22Rv1 (cell line): ENCODE data around the gene LRRC1.

ENCODE experiments used
- H3K27ac ChIP-seq: fragments of 450-650 bp; 2 replicates; pipeline ENCODE4 v1.5.1; 2017
- CTCF ChIP-seq: fragments of 450-650 bp; IDR thresholded peaks from 2 replicates; pipeline ENCODE4 v1.5.1; 2017; ENCODE audit warnings: mild to moderate bottlenecking
- ZFX ChIP-seq: fragments of 450-650 bp; IDR thresholded peaks from 2 replicates; pipeline ENCODE4 v1.6.1; 2017; ENCODE audit warnings: antibody characterized with exemption, borderline replicate concordance

LRRC1 gene

DNA sequence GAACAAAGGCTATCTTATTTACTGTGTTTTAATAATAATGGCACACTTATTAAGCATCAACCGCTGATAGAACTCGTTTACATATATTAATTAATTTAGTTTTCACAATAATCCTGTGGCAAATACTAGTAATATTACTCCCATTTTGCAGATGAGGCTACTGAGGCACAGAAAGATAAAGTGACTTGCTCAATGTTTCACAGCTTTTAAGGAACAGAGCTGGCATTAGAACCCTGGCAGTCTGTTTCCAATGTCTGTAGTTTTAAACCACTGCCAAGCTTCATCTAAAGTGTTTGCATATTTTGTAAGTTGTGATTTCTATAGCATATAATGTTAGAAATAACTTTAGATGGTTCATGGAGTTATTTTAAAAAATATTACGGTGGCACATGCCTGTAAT lies 38.4 kb upstream of the LRRC1 start:
- TF ChIP-seq CTCF (no peak), ZFX (no peak)
- H3K27ac ChIP-seq = no peak overlapping the region

GRCh38 chr6:53758496-53758895 lies 36.3 kb upstream of the LRRC1 start:
- TF ChIP-seq CTCF = no peak
- TF ChIP-seq ZFX = no peak

DNA sequence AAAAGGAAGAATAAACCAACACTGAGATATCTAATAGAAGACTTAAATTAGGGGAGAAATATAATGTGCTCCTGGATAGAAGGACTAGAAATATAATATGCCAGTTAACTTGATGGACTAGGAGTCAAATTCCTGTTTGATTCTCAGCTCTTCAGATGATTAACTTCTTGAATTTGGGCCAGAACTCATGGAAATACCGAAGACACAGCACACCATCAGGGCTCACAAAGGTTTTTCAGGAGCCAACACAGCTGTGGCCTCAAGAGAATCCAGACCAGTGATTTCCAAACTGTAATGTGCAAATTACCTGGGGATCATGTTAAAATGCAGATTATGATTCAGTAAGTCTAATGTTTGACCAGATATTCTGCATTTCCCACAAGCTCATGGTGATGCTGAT lies 33.8 kb upstream of the LRRC1 start:
- TF ChIP-seq CTCF (no peak), ZFX (no peak)
- H3K27ac ChIP-seq = no peak overlapping the region

More at GRCh38 chr6:53758496-53758895, 36.3 kb upstream of the LRRC1 start:
- no peak overlapping the region for H3K27ac ChIP-seq

DNA sequence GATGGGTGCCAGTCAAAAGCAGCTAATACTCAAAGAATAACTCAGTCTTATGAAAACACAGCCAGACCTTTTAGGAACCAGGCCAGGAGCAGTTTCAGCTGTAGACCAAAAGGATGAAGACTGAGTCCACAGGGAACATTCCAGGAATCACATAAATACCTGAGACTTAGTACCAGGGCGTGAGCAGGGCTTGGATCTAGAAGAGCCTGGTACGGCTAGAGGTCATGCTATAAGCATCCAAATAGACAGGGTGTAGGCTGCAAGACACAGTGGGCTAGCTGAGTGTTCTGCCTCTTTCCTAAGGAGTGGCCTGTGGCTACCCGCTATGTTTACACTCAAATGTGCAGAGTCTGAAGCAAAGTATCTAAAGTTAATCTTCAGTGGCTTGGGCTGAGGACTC lies 29.5 kb upstream of the LRRC1 start:
- TF ChIP-seq ZFX = no peak
- TF ChIP-seq CTCF = no peak

DNA sequence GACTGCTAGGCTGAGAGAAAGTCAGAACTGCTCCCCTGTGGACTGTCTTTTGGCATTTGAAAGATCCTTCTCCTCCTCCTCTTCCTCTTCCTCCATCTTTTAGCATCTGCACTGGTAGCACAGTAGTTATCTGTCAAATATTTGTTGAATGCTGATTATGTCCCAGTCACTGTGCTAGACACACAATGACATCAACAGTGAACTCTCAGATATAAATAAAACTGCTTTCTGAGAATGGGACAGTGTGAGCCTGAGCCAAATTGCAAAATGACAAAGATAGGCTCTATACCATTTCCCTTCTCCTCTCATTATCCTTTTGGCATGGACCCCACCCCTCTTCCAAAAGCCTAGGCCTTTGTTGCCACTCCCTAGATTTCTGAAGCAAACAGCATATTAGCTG lies 27.9 kb upstream of the LRRC1 start:
- no peak overlapping the region for H3K27ac ChIP-seq
- TF ChIP-seq ZFX (no peak), CTCF (no peak)

More for the DNA sequence above, 29.5 kb upstream of the LRRC1 start:
- H3K27ac ChIP-seq = no peak overlapping the region

- no peak overlapping the region for H3K27ac ChIP-seq
- TF ChIP-seq CTCF (no peak), ZFX (no peak)
Observed at GRCh38 chr6:53767941-53768340, 26.9 kb upstream of the LRRC1 start.

GRCh38 chr6:53768636-53769035 lies 26.2 kb upstream of the LRRC1 start:
- TF ChIP-seq CTCF = no peak
- no peak for TF ChIP-seq ZFX

More at GRCh38 chr6:53768636-53769035, 26.2 kb upstream of the LRRC1 start:
- no peak overlapping the region for H3K27ac ChIP-seq
